Muscle of leg (tissue), 16 donors: ENCODE data around the gene ANKRD27. TPM values are rescaled to one million over a fixed set of nuclear protein-coding genes. Genes with fewer than 3 reads are reported as not detected.
"Not testable (repeated sequence)": the region's sequence is repeated elsewhere in the genome, so short reads cannot be mapped to it uniquely, and the experiment has no call there.

Source experiments
- DNase-seq: peaks from one replicate; pipeline ENCODE4 v3.0.0; 2013
- H3K27ac ChIP-seq: one replicate; pipeline ENCODE4 v1.5.1; 2013; ENCODE audit warnings: mild to moderate bottlenecking, low read length, control low read depth
- H3K27me3 ChIP-seq: one replicate; pipeline ENCODE4 v1.6.1; 2013; ENCODE audit warnings: low read length; ENCODE audit not compliant: control insufficient read depth, insufficient read depth
- H3K36me3 ChIP-seq: one replicate; pipeline ENCODE4 v1.6.1; 2013; ENCODE audit warnings: low read length; ENCODE audit not compliant: control insufficient read depth, insufficient read depth
- H3K4me1 ChIP-seq: one replicate; pipeline ENCODE4 v1.6.1; 2013; ENCODE audit warnings: low read length; ENCODE audit not compliant: control insufficient read depth, insufficient read depth
- H3K4me3 ChIP-seq: one replicate; pipeline ENCODE4 v1.5.1; 2013; ENCODE audit warnings: low read length, control low read depth
- H3K9me3 ChIP-seq: replicated peaks from 2 replicates; pipeline ENCODE4 v1.6.1; 2013; ENCODE audit warnings: low read depth, low read length; ENCODE audit not compliant: control insufficient read depth
- WGBS: methylation state at CpG from one replicate; pipeline ENCODE4 v1.1.5; 2013; ENCODE audit warnings: missing lambda C conversion rate; ENCODE audit not compliant: insufficient coverage; 5-methylcytosine and 5-hydroxymethylcytosine counted together
- long read RNA-seq, 11 donors: transcript quantifications; one replicate each; lab custom pipeline, GENCODE V29; 2026
- polyA plus RNA-seq, 8 donors: library from polyadenylated mRNA; unstranded; fragments of 120-200 nt; gene quantifications; one replicate each; pipeline versions ENCODE4 v1.2.1 to v1.2.3, GENCODE V29; 2013; ENCODE audit warnings: inconsistent platforms in 1 of 8, low replicate concordance in 1 of 8; ENCODE audit not compliant: insufficient read length in 8 of 8, insufficient read depth in 1 of 8
- total RNA-seq: library from RNA; stranded (reverse); fragments of 120-200 nt; gene quantifications from one replicate; pipeline ENCODE4 v1.2.4, GENCODE V29; 2013

Gene ANKRD27
- 11.6 TPM for total RNA-seq
- polyA plus RNA-seq, result 10 to 100 TPM in 6 of 8 donors, 1 to 10 TPM in 2; 9.6 to 18.3 (median 11.5) TPM
- long read RNA-seq, donor 1, result 0 reads
- long read RNA-seq, donor 2, result 0 reads
- long read RNA-seq, donor 3, full-length matches to known transcripts, result 1 of 1 reads
- long read RNA-seq, donor 3, partial matches to known transcripts, result 0 of 1 reads
- long read RNA-seq, donor 3, other reads (novel, unspliced or antisense), result 0 of 1 reads
- long read RNA-seq, donor 4, result 0 reads
- long read RNA-seq, donor 5, full-length matches to known transcripts, result 3 of 3 reads
- long read RNA-seq, donor 5, partial matches to known transcripts, result 0 of 3 reads
- long read RNA-seq, donor 5, other reads (novel, unspliced or antisense), result 0 of 3 reads
- long read RNA-seq, donor 6, partial matches to known transcripts, result 0 of 1 reads
- long read RNA-seq, donor 6, other reads (novel, unspliced or antisense), result 0 of 1 reads
- long read RNA-seq, donor 7, full-length matches to known transcripts, result 1 of 1 reads
- long read RNA-seq, donor 7, partial matches to known transcripts, result 0 of 1 reads
- long read RNA-seq, donor 7, other reads (novel, unspliced or antisense), result 0 of 1 reads
- long read RNA-seq, donor 8, result 0 reads
- long read RNA-seq, donor 9, result 0 reads
- long read RNA-seq, donor 10, result 0 reads
- long read RNA-seq, donor 11, result 0 reads

DNA sequence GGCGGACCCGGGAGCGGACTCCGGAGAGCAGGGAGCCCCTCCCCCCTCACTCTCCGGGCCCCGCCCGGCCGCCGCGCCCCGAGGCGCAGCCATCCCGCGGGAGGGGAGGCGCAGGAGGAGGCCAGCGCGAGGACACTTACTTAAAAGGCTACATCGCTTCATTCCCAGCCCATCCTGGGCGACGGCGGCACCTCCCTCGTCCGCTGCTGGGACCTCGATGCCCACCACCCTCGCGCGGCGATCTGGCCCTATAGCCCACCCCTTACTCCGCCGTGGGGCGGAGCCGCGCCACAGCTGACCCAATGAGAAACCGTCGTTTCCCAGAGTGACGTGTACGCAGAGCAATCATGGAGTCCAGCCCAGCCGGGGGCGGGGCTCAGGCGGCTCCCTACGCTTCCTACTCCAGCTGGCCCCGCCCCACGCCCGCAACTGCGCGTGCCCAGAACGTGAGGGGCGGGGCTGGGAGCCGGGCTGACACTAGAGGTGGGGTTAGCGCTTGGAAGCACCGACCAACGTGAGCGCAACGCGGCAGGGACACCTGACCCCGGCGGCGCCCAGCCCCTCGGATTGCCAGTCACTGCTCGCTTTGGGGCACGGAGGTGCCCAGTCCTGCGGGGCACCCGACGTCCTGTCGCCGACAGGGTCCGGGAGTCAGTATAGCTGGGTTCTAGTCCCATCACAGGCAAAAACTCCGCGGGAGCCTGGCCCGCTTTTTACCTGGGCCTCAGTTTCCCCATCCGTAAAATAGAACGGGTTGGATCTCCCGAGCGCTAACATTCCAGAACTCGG, at the start of gene ANKRD27:
TSS of gene ANKRD27 (minus strand) at position 250 of the 789 bp plus-strand sequence. CDS start 16,165 bp downstream, outside the sequence.
- peak within 1 kb of the TSS; percentile 35 for H3K27ac ChIP-seq

DNA sequence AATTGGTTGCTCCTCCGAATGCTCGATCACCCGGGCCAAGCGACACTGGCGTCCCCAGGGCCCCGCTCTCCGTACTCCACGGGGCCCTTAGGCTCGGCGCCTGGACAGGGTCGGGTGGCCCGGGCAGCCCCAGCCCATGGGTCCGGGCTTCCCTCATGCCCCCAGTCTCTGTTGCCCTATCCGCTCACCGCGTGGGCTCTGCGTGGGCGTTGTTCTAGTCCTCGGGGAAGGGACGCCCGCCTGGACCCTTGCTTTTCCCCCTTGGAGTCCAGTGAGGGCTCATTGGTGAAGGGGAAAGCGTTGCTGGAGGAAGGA, 45.9 kb upstream of the ANKRD27 start:
- no peaks in the 10 kb centered on the region for H3K9me3 ChIP-seq
- H3K27me3 ChIP-seq, result no peaks in the 10 kb centered on the region
- WGBS, result 95% methylated on average over 20 of the region's 22 CpGs
- H3K27ac ChIP-seq, result no peak overlapping the region
- no peaks in the 10 kb centered on the region for H3K36me3 ChIP-seq
- DNase-seq, result no peak
- no peak overlapping the region for H3K4me3 ChIP-seq
- H3K4me1 ChIP-seq, result no peaks in the 10 kb centered on the region

More for the DNA sequence above, at the start of gene ANKRD27:
- H3K4me1 ChIP-seq, result peaks cover 36% of the 10 kb centered on the region
- peaks cover 42% of the 10 kb centered on the region for H3K27me3 ChIP-seq
- peak within 1 kb of the TSS; percentile 81 for H3K4me3 ChIP-seq
- no peaks in the 10 kb centered on the region for H3K36me3 ChIP-seq
- DNase-seq, result peak; percentile 99
- no peaks in the 10 kb centered on the region for H3K9me3 ChIP-seq
- under 1% methylated on average over 68 of the region's 75 CpGs for WGBS

DNA sequence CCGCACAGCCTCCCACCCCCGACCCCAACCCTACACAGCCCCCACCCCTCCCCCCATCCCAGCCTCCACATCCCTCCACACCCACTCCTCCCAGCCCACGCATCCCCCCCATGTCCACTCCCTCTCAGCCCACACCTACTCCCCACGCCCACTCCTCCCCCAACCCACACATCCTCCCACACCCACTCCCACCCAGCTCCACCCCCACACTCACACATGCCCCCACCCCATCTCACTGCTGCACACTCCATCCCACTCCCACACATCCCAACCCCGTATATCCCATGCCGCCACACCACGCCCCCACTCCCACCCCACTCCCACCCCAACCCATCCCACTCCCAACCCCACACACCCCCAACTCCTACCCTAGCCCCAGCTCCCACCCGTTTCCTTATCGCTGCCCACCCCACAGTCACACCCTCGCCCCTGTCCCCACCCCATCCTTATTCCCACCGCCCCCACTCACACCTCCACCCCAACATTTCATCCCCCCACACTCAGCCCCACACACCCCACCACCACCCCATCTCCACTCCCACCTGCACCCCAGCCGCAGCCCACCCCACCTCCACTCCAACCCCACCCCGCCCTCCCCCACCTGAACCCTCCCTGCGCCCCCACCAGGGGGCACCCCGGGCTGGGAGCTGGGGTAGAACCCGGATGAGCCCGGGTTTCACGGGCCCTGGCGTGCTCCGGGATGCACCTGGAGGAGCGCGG, 45.4 kb upstream of the ANKRD27 start:
- no peaks in the 10 kb centered on the region for H3K9me3 ChIP-seq
- no peaks in the 10 kb centered on the region for H3K4me1 ChIP-seq
- H3K27ac ChIP-seq, result no peak overlapping the region
- H3K36me3 ChIP-seq, result no peaks in the 10 kb centered on the region
- DNase-seq, result no peak
- no peaks in the 10 kb centered on the region for H3K27me3 ChIP-seq
- no peak overlapping the region for H3K4me3 ChIP-seq
- WGBS, result 96% methylated on average over 12 of the region's 22 CpGs

DNA sequence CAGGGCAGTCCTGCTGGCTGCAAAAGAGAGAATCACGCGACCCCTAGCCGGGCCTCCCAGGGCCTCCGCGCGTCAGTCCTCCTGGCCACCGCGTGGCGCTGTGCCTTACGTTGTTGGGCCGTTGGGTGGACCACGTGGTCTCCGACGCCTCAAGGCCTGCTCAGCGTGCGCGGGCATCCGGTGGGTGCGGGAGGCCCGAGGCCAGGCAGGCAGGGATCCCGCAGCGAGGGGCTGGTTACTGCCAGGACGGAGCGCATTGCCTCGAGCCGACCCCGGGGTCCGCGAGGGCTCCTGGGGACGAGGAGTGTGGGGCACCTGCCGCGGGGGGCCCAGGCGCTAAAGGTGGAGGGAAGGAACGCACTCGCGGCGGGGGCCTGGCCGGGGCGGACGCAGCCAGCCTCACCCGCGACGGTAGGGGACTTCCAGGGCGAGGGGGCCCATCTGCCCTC, 44.7 kb upstream of the ANKRD27 start, which contains the start of gene TDRD12:
TSS of gene TDRD12 (plus strand) at position 157 of the 449 bp plus-strand sequence. CDS start 306 bp downstream, outside the sequence.
- Histone ChIP-seq H3K27me3 (no peaks in the 10 kb centered on the region), H3K9me3 (no peaks in the 10 kb centered on the region), H3K27ac (no peak within 1 kb of the TSS), H3K4me1 (no peaks in the 10 kb centered on the region), H3K36me3 (peaks cover 4% of the 10 kb centered on the region), H3K4me3 (no peak within 1 kb of the TSS)
- DNase-seq, result no peak
- WGBS, result 91% methylated on average over 39 of the region's 44 CpGs

DNA sequence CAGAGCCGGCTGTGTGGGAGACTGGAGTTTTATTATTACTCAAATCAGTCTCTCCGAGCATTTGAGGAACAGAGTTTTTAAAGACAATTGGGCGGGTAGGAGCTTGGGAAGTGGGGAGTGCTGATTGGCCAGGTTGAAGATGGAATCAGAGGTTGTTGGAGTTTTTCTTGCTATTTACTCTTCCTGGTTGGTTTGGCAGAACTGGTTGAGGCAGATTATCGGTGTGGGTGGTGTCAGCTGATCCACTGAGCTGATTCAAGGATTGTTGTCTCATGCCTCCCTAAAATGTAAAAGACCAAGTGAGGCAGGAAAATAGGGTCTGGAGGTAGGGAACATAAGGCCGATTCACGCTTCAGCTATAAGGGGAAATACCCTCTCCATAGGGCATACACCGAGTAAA, 43.3 kb upstream of the ANKRD27 start:
- H3K27me3 ChIP-seq, result no peaks in the 10 kb centered on the region
- peaks cover 4% of the 10 kb centered on the region for H3K36me3 ChIP-seq
- no peak overlapping the region for H3K4me3 ChIP-seq
- no peak overlapping the region for H3K27ac ChIP-seq
- DNase-seq, result no peak
- H3K9me3 ChIP-seq, result no peaks in the 10 kb centered on the region
- 86% methylated on average over 2 of the region's 7 CpGs for WGBS
- H3K4me1 ChIP-seq, result no peaks in the 10 kb centered on the region

DNA sequence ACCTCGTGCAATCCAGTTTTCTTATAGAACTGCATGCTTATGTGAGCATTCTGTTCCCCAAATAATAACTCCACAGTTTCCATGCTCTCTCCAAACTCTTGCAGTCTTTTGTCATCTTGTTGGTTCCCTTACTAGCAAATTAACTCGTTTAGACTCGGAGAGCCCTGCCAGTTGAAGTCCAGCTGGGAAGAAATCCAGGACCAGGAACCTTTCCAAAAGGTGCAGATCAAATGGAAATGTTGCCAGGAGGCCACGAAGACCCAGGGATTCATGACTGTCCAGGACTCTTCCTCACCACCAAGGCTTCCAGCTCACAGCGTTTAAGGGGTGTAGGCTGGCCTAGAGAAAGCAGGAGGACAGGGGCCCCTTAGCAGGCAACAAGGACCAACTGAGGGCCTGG, 42.5 kb upstream of the ANKRD27 start:
- Histone ChIP-seq H3K4me3 (no peak overlapping the region), H3K36me3 (peaks cover 7% of the 10 kb centered on the region), H3K27ac (no peak overlapping the region), H3K9me3 (no peaks in the 10 kb centered on the region), H3K27me3 (no peaks in the 10 kb centered on the region), H3K4me1 (no peaks in the 10 kb centered on the region)
- DNase-seq, result peak; percentile 5
- WGBS, result 58% methylated on average over 2 of the region's 5 CpGs

DNA sequence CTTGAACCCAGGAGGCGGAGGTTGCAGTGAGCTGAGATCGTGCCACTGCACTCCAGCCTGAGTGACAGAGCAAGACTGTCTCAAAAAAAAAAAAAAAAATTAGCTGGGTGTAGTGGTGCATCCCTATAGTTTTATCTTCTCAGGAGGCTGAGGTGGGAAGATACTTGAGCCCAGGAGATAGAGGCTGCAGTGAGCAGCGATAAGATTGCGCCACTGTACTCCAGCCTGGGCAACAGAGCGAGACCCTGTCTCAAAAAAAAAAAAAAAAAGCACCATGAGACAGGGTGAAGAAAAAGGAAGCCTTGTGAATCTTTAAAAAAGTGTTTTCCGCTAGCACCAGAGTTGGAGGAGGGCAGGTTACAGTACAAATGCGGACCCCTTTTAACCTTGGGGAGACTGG, 41.2 kb upstream of the ANKRD27 start:
- H3K9me3 ChIP-seq, DNase-seq, H3K27me3 ChIP-seq, H3K27ac ChIP-seq, H3K4me3 ChIP-seq, H3K4me1 ChIP-seq: not testable (repeated sequence)
- WGBS, result 94% methylated on average over 6 of the region's 7 CpGs
- H3K36me3 ChIP-seq, result peaks cover 11% of the 10 kb centered on the region

DNA sequence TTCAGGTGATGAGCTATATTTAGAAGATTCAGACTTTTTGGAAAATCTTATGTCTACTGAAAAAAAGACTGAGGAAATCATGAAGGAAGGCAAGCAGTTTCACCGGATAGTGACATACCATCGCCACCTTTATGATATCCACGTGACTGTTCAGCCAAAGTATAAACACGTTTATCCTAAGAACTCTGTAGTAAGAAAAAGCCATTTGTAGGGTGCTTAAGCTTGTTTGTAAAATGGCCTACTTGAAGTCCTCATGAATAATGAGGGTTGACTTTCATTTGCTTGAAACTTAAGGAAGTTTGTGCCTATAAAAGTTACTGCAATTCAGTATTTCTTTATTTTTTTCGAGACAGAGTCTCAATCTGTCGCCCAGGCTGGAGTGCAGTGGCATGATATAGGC, 36.8 kb upstream of the ANKRD27 start:
- H3K27ac ChIP-seq, result no peak overlapping the region
- DNase-seq, result no peak
- H3K4me3 ChIP-seq, result no peak overlapping the region
- H3K9me3 ChIP-seq, result no peaks in the 10 kb centered on the region
- peaks cover 20% of the 10 kb centered on the region for H3K36me3 ChIP-seq
- H3K27me3 ChIP-seq, result no peaks in the 10 kb centered on the region
- no peaks in the 10 kb centered on the region for H3K4me1 ChIP-seq
- 86% methylated on average over 1 of the region's 6 CpGs for WGBS

DNA sequence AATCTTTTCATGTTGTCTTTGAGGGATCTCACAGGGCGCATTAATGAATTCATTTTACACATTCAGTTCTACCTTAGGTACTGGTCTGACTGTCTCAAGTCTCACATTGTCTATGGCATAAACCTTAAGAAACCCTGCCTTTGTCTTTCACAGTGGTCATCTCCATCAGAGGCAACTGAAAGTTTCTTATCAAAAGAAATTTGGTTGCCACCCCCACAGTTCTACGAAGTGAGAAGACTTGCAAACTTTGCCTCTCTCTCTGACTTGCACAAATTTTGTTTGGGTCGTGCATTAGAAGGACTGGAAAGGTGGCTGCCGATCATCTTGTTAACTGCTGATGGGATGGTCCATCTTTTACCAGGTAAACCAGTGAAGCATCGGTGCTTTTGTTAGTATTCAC, 34.1 kb upstream of the ANKRD27 start:
- WGBS, result 87% methylated on average over 4 of the region's 5 CpGs
- Histone ChIP-seq H3K9me3 (peaks cover 9% of the 10 kb centered on the region), H3K27ac (no peak overlapping the region), H3K36me3 (peaks cover 16% of the 10 kb centered on the region), H3K4me1 (no peaks in the 10 kb centered on the region), H3K27me3 (no peaks in the 10 kb centered on the region), H3K4me3 (no peak overlapping the region)
- no peak for DNase-seq
